GM21381 (cell line): ENCODE results near the gene LHX6.

Experiments used
- ATAC-seq: cut with Tn5 transposase; IDR thresholded peaks from one replicate; pipeline ENCODE4 v1.9.1; 2021; ENCODE audit warnings: mild to moderate bottlenecking, moderate library complexity; ENCODE audit not compliant: unreplicated experiment

LHX6 gene

DNA sequence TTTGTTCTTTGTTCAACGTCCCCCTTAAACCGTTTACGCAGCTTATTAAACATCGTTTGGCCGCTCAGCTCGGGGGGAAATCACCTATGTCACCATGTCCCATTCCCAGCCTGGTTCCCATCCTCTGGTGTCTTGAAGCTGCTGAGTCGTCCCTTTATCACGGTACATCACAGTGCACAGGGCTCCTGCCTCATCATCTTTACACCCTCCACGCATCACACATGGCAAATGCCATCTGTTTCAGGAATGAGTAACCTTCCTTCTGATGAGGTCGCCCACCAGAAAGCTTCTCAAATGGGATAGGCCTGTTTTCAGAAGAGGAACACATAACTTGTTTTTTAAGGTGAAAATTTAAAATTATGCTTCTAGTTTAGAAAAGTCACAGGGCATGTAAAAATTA lies 7.9 kb upstream of the LHX6 start:
- no peak for ATAC-seq

DNA sequence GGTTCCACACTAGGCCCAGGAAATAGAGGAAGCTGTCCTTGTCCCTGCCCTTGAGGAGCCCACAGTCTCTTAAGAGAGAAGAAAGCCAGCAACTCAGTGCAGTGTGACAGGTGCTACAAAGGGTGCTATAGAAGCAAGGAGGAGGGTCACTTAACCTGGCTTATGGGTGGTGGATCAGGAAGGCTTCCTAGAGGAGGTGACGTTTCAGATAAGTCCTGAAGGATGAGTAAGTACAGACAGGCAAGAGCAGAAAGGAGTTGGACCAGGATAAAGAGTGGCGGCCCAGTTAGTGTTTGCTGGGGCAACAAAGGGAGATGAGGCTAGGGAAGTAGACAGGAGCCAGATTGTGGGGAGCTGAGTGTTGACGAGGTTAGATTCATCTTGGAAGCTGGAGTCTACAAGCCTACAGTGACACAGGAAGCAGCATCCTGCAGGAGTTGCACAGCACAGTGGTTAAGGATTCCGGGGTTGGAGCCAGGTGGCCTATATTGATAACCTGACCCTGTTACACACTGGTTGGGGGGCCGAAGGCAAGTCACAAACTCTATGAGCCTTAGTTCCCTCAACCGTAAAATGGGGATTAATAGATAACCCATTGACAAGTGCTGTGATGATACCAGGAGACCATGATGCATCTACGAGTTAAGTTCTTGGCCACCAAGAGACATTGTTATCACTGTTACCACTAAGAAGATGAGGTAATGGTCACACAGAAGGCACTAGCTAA lies 5.4 kb upstream of the LHX6 start:
- ATAC-seq: no peak

DNA sequence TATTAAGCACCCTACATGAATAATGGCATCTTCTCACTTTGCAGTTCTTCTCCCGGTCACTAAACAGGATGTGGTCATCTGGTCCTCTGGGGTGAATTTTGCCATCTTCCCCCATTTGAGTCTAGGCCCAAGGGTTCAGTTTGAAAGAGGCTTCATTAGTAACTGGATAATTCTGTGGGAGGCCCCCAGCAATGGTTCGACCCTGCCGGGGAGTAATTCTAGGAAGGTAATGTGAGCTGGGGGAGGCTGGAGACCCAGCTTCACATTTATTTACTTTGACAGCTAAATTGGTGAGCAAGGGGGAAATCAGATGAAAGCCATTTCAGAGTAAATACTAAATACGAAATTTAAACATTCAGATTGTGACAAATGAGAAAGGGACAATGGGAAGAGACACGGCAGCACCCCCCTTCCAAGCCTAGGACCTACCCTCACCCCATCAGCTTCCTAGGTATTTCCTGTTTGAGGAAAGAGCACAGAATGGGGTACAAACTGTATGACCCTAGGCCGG lies 4.1 kb upstream of the LHX6 start:
- ATAC-seq: no peak

DNA sequence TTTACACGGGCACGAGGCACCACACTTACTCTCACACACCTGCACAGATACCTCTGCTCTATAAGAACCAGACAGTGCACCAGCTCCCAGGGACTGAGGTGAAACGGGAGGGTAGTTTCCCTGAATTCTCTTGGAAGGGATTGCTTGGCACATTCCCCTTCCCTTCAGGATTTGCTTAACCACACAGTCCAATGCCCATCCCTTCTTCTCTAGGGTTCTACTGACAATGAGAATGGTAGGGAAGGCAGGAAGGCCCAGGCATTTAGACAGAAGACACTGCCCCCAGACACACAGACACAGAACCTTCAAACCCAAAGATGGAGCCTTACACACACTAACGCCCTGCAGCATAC lies 704 bp upstream of the LHX6 start:
- no peak for ATAC-seq

DNA sequence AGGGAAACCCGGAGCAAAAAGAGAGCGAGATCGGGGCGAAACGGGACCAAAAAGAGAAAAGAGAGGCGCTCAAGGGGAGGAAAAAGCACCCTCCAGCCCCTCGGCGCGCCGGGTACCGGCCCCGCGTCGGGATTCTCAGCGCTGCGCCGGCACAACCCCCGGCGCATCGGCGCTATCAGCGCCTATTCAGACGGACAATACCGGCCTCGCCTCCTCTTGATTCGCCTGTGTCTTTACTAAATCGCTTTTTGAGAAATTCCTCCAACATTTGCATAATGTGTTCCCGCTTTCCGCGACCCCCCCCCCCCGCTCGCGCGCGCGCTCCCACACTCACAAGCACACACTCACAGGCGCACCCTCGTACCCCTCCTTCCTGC lies 578 bp downstream of the LHX6 start:
- ATAC-seq: no peak

DNA sequence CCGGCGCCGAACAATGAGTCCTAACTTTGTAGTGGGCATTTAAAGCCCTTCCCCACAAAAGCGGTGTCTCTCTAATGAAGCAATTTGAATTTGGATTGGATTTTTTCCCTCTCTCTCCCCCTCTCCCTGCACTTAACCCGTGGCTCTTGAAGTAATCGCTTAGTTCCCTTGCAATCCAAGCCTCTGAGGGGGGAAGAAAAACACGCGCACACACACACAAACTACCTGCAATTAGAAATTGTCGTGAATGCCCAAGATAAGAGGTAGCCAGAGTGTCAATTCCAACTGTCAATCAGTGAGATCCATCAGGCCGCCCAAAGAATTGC lies 1.2 kb downstream of the LHX6 start:
- ATAC-seq: no peak

DNA sequence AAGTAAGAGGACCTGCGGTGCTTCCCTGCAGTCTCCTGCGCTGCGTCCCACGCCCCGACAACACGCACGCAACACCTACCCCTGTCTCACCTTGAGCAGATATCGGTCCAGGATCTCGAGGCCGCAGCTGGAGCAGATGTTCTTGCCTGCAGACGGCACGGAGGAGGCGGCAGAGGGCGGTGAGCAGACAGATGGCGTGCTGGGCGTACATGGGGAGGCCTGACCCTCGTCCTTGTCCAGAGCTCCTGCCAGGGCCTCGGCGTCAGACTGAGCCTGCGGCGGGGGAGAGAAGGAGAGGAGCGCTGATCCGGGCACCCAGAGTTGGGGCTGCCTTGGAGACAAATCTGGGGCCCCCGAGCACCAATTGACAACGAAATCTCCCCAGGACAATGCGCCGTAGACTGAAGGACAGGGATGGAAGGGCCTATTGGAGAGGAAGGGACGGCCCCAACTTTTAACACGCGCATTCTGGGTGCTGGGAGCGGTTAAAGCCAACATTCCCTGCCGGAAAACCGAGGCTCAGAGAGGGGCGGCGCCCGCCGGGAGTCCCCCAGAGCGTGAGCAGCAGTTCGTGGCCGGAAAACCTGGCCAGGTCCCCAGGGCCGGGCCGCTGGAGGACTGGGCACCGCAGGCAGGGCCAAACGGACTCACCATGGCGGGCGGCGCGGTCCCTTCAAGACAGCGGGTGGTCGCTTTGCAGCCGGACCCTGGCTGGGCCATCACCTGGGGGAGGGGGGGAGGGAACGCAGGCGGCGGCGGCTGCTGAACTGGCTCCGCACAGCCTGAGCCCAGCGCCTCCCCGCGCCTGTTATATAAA lies 1.8 kb downstream of the LHX6 start:
- ATAC-seq: no peak

DNA sequence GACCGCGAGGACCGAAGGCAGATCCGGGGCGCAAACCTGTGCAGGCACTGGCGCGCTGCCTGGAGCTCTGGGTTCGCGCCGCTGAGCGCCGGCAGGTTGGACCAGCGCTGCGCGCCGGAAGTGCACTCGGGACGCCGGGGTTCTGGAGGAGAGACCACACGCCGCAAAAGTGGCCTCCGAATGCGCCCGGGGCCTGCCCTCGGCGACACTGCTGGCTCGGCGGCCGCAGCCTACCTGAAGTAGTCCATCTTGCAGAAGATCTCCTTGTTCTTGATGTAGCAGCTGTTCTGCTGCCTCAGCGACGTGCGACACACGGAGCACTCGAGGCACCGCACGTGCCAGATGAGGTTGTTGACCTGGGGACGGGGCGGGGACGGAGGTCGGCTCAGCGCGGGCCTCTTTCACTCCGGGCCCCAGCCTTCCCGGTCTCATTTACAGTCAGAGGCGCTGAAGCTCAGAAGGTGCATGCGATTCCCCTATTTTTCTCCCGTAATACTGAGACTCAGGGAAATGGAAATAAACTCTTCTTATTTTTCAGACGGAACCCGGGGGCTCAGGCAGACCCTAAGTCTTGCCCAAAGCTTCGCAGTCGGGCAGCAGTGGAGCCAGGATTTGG lies 2.5 kb downstream of the LHX6 start:
- ATAC-seq: no peak

DNA sequence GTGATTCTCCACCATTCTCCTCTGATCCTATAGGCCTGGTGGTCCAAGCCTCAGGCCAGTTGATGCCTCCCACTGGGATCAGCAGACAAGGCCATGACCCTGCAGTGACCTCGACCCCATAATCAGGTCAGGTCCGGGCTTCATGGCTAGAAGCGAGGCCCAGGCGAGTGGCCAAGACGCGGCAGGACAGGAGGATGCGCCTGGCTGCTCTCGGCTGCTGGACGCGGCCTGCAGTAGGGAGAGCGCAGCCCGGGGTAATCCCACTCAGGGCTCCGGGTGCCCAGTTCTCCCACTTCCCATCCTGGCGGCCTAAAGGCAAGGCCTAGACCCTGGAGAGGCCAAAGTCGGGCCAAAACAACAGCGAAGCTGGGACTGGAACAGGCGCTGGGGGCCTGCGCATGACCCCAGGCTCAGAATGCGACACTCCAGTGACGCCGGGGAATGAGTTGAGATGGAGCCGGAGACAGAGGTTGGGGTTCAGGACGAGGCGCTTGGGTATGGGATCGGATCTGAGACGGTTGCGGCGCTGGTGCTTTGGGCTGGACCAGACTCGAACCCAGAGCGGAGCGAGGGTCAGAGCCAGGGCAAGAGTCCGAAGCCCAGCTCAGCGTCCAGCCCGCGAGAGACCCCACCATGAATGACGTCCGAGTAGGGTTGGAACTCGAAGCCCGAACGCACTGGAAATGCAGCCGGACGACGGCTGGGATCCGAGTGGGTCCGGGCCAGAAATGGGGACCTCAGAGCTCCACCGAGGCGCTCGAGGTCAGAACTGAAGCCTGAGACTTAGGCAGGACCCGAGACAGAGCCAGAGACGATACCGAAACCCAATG lies 3.2 kb downstream of the LHX6 start:
- no peak for ATAC-seq

DNA sequence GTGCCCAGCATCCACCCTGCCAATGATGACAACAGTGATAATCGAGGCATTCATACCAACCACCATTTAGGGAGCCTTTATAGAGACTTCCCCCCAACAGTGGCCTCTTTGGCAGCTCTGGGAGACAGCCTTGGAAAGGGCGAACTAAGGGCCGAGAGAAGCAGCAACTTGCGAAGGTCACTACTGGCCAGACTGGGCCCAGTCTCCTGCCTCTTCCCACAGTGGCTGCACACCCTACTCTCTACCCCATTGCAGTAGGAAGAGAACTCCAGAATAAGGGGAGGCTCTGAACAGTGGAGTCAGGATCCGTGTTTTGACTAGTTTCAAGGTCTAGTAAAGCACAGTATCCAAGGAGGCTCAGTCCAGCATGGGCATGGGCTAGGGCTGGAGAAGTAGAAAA lies 5.3 kb downstream of the LHX6 start:
- ATAC-seq: no peak

DNA sequence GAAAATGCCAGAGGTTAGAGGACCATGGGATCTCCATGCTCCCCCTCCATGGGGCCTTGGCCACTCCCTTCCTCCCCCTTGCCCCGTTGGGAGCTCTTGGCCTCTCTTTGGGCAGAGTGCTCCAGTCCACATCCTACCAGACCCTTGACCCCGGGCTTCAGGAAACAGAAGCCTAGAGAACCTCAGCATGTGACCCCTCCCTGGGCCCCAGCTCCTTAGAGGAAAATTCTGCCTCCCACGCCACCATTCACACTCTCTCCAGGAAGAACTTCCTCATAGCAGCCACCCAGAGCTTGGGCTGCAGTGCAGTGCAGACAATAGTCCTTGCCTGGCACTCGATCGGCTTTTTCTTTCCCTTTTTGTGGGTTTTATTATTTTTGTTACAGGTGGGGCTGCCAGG lies 6.0 kb downstream of the LHX6 start:
- no peak for ATAC-seq

DNA sequence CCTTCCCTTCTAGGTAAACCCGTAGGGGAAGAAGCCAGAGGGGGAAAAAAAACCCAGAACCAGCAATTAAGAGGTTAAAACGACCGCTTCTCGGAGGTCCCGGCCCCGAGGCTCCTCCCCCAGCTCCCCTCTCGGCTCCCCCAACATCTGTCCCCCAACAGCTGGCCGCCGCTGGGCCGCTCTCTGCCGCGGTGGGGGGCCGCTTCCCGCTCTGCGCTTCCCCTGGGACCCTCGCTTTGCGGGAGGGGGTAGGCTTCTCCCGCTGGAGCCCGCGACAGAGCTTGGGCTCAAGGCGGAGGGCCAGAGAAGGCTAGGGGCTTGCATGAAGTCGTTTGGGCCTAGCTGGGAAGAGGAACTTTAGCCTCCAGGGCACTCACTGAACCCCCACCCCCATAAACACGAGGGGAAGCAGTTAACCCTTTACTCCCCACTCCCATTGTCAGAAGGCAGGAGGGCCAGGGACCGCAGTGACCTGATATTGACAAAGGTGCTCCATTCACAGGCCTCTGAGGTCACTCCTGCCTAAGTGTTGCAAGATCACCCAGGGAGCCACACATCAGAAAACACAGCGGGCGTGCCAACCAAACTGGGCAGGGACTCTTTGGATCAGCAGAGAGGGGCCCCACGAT lies 7.5 kb downstream of the LHX6 start:
- ATAC-seq: no peak

DNA sequence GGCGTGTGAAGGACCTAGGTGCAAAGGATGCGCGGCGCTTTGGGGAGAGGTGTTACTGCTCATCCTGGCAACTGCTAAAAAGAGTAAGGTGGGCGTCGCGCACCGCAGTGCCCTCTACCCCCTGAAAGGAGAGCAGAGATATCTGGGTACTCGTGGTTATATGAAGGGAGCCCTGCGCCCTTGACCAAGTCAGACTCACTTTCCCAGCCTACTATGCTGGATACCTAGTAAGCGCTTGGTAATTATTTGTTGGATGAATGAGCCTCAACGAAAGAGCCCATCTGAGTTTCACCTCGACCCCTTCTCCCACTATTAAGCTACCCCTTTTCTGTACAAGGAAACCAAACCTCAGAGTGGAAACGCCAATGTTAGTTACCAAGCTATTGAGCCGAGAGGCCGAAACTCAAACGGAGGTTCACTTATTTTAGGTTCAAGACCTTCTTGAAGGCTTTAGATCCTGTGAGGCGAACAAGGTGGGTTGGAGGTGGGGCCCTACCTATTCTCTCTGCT lies 8.0 kb downstream of the LHX6 start:
- no peak for ATAC-seq

DNA sequence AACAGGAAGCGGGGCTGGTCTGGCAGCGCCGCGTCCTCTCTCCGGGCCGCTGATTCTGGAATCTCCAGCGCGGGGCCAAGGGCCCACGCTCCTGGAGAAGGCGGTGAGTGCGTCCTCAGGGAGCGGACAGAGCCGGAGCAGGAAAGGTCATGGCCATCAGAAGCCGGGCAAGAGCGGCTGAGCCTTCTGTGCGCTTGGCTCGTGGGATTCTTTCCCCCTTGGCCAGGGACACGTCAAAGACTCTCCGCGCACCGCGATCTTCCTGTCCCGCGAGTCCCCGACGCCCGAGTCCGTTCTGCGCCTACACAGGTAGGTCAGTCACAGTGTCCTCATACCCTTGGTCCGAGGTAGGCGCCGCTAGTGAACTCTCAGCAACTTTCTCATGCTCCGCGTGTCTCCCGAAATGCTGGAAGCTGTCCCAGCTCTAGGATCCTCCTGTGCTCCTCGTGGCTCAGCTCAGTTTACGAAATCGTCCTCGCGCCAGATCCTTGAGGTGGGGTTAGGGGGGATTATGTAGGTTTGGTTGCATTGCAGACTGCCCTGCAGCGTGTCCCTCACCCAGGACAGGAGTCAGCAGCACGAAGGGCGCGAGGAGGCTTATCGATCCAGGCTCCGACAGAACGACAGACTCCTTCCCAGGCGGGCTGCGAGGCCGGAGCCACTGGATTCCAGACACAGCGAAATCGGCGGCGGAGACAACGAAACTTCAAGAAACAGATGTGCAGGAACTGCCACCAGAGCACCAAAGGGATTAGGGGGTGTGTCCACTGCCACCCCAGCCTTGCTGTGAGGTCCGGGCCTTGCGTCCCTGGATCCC lies 8.7 kb downstream of the LHX6 start:
- no peak for ATAC-seq

DNA sequence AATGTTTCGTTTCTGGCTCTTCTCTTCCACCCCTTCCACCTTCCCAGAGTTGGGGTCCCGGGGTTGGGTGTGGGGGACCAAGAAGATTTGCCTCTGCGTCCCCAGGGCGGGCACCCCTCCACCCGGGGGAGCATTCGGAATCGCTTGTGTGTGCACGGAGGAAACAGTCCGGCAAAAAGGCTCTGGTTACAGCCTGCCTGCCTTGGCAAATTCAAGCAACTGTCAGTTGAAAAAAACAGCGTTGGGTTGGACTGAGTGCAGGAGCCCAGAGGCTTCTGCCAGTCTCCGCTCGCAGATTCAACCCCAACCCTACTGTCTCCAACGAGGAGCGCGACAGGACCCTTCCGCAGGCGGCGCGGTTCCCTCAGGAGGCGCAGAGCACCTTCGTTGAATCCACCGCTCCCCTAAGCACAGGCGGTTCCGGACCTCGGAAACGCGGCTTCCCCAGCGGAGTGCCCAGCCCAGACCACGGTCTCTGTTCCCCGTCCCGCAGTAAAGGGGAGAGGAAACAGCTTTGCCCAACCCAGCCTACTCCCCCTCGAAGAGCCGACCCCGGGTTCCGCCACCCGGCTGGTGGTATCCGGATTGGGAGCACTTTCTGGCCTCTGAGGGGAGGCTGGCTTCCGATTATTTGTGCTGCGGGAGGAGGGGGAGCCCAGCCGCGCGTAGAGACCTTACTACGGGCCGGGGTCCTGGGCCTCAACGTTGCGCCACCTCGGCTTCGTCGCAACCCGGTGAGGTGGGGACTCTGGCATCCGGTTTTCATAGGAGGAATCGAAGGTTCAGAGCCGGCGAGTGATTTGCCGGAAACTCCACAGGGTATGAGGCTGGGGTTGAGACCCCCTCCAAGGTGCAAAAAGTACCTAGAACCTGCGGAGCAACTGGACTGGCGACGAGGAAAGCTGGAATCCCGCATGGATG lies 9.6 kb downstream of the LHX6 start:
- ATAC-seq: no peak

DNA sequence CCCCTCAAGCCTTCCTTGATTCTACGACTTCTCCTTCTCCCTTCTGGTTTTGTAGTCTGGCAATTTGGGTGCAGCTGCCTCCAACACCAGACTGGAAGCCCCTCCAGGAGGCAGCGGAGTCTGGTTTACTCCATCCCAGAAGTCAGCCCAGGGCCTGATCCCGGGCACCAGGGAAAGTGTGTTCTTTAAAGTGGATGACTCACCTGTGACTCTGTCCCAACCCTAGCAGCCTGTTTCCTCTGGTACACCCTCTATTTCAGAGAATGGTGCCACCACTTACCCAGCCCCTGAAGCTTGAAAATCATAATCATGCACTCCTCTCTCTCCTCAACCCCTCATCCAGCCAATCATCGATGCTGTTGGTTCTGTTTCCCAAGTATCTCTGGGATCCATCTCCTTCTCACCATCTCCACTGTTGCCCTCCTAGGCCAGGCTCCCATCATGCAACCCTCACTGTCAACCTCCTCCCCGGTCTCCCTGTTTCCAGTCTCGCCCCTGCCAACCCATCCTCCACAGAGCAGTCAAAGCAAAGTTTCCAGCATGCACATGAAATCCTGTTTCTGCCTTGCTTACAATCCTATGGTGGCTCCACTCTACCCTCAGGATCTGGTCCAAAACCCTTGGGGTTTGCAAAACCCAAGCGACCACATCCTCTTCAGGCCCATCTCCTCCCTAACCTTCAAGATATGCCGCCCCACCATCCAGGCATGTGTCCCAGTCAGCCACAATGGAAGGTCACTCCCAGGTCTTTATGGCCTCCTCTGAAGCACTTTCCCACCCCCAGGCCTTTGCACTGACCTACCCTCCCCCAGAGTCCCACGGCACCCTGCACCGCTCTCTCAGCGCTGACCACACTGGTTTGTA lies 10.5 kb downstream of the LHX6 start:
- ATAC-seq: no peak

DNA sequence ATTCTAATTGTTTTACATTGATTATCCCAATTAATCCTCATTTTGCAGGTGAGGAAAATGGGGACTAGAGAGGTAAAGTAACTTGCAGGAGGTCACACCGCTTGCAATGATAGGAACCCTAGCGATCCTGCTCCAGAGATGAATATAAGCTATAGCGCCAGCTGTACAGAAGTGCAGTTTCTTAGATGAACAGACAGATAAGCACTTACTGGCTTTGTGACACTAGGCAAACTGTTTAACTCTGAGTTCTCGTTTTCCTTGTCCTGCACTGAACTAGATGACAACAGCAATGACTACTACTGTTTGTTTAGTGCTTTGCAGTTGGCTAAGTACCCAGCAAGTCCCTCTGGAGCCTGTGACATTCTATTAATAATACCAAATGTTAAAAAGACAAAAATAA lies 11.1 kb downstream of the LHX6 start:
- ATAC-seq: no peak
